ENCODE data around the gene SIGLEC12.

Gene SIGLEC12

DNA sequence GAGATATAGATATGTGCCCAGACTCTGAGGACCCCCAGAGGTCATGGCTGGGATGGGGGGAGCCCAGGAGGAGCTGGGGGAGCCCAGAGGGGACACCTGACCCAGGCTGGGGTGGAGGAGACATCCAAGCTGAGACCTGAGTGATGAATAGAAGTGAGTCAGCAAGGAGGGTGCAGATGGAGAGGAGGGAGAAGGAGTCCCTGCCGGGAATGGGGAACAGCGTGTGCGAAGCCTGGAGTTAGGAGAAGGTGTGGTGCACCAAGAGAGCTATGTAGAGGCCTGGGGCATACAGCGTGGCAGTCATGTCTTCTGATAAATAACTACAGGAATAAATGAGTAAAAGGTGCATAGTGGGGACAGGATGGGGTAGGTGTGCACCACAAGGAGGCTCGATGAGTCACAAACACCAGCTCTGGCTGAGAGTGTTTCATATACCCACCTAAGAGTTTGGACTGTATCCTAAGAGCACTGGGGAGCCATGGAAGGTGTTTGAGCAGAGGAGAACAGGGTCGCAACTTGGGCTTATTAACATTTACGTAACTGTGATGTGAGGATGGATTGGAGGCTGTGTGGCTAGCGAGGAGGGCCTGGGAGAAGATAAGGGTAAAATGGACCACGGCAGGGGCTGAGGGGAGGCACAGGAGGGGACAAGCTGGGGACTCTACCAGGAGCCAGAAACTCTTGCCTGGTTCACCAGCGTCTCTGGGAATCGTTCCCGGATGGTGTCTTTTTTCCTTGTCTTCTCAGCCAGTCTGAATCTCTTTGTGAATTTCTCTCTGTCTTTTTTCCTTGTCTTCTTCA, 21.9 kb downstream of the SIGLEC12 start:
- Histone ChIP-seq H3K36me3 (ENCODE audit: insufficient read depth, low read length) (no peaks in the 10 kb centered on the region), H3K4me3 (no peak overlapping the region), H3K9me3 (ENCODE audit: low read depth, low read length) (no peaks in the 10 kb centered on the region), H3K27ac (no peak overlapping the region), H3K9ac (ENCODE audit: insufficient read length) (no peak overlapping the region)
- TF ChIP-seq EZH2 (IDR thresholded peaks at IDR 0.05) (no peak), FOXP2 (optimal IDR thresholded peaks at IDR 0.05; ENCODE audit: control extremely low read depth, extremely low read length, insufficient read depth) (no peak), POLR2AphosphoS5 (IDR thresholded peaks at IDR 0.05; ENCODE audit: borderline replicate concordance, low read depth, low read length) (no peak)
- DNase-seq (ENCODE audit: low read depth, low spot score), result no peak

- no peak within 1 kb of the TSS for H3K27ac ChIP-seq
- H3K9ac ChIP-seq (ENCODE audit: insufficient read length), result no peak within 1 kb of the TSS
- TF ChIP-seq EZH2 (IDR thresholded peaks at IDR 0.05) (no peak), POLR2AphosphoS5 (IDR thresholded peaks at IDR 0.05; ENCODE audit: borderline replicate concordance, low read depth, low read length) (no peak), FOXP2 (optimal IDR thresholded peaks at IDR 0.05; ENCODE audit: control extremely low read depth, extremely low read length, insufficient read depth) (no peak)
- H3K36me3 ChIP-seq (ENCODE audit: insufficient read depth, low read length), result no peaks in the 10 kb centered on the region
- H3K4me3 ChIP-seq, result no peak within 1 kb of the TSS
- H3K9me3 ChIP-seq (ENCODE audit: low read depth, low read length), result no peaks in the 10 kb centered on the region
- no peak for DNase-seq (ENCODE audit: low read depth, low spot score)
Measured at GRCh38 chr19:51478381-51479234, 23.0 kb downstream of the SIGLEC12 start, which contains the start of gene CEACAM18. CEACAM18 (plus strand) TSS chr19:51478539.

- Histone ChIP-seq H3K4me3 (no peak overlapping the region), H3K27ac (no peak overlapping the region), H3K9ac (ENCODE audit: insufficient read length) (no peak overlapping the region), H3K36me3 (ENCODE audit: insufficient read depth, low read length) (no peaks in the 10 kb centered on the region), H3K9me3 (ENCODE audit: low read depth, low read length) (no peaks in the 10 kb centered on the region)
- no peak for TF ChIP-seq POLR2AphosphoS5 (IDR thresholded peaks at IDR 0.05; ENCODE audit: borderline replicate concordance, low read depth, low read length)
- TF ChIP-seq EZH2 (IDR thresholded peaks at IDR 0.05), result no peak
- TF ChIP-seq FOXP2 (optimal IDR thresholded peaks at IDR 0.05; ENCODE audit: control extremely low read depth, extremely low read length, insufficient read depth), result no peak
- DNase-seq (ENCODE audit: low read depth, low spot score), result no peak
Measured at GRCh38 chr19:51477344-51477743, 24.3 kb downstream of the SIGLEC12 start.

- no peak overlapping the region for H3K27ac ChIP-seq
- no peaks in the 10 kb centered on the region for H3K9me3 ChIP-seq (ENCODE audit: low read depth, low read length)
- no peak overlapping the region for H3K9ac ChIP-seq (ENCODE audit: insufficient read length)
- no peaks in the 10 kb centered on the region for H3K36me3 ChIP-seq (ENCODE audit: insufficient read depth, low read length)
- no peak for DNase-seq (ENCODE audit: low read depth, low spot score)
- TF ChIP-seq EZH2 (IDR thresholded peaks at IDR 0.05) (no peak), FOXP2 (optimal IDR thresholded peaks at IDR 0.05; ENCODE audit: control extremely low read depth, extremely low read length, insufficient read depth) (no peak), POLR2AphosphoS5 (IDR thresholded peaks at IDR 0.05; ENCODE audit: borderline replicate concordance, low read depth, low read length) (no peak)
- no peak overlapping the region for H3K4me3 ChIP-seq
Measured at GRCh38 chr19:51476164-51476563, 25.4 kb downstream of the SIGLEC12 start.

DNA sequence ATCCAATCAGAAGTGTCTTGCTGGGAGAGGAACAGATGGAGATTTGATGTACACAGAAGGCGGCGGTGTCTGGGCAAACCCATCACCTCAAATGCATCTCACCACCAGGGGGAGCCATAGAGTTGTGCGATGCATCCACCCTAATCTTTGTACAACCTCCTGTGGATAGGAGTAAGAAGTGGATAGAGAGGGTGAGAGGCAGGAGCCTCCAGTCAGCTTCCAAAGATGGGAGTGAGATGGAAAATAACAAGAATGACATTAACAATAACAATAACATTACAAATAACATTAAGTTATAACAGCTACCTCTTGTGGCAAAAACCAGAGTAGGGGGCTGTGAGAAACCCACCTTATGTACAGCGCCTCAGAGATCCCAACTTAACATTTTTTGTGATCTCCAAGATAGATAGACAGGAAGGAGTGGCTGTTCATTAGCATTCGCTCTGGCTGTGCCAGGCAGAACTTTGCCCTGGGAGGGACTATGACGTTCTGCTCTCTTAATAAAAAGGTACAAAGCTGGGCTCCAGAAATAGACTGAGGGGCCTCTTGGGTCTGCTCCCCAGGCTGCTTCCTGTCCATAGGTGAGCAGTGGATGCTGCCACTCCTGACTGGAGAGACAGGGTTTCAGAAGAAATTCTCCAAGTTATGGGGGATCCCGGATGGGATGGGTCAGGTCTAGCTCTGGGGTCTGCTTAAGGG, 28.4 kb downstream of the SIGLEC12 start:
- Histone ChIP-seq H3K4me3 (no peak overlapping the region), H3K9me3 (ENCODE audit: low read depth, low read length) (no peaks in the 10 kb centered on the region), H3K27ac (no peak overlapping the region), H3K36me3 (ENCODE audit: insufficient read depth, low read length) (no peaks in the 10 kb centered on the region), H3K9ac (ENCODE audit: insufficient read length) (no peak overlapping the region)
- DNase-seq (ENCODE audit: low read depth, low spot score), result peak; percentile 5
- TF ChIP-seq FOXP2 (optimal IDR thresholded peaks at IDR 0.05; ENCODE audit: control extremely low read depth, extremely low read length, insufficient read depth), result no peak
- TF ChIP-seq POLR2AphosphoS5 (IDR thresholded peaks at IDR 0.05; ENCODE audit: borderline replicate concordance, low read depth, low read length), result no peak

DNA sequence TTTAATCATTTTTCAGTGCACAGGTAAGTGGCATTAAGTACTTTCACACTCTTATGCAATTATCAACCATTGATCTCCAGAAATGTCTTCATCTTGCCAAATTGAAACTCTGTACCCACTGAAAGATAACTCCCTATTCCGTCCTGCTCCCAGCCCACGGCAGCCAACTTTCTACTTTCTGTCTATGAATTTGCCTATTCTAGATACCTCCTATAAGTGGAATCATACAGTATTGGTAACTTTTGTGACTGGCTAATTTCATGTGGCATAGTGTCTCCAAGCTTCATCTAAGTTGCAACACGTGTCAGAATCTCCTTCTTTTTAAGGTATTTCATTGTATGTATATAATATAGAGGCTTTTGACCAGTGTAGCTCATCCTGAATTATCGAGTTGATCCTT, 29.0 kb downstream of the SIGLEC12 start:
- Histone ChIP-seq H3K9me3 (ENCODE audit: low read depth, low read length) (no peaks in the 10 kb centered on the region), H3K9ac (ENCODE audit: insufficient read length) (no peak overlapping the region), H3K27ac (no peak overlapping the region), H3K4me3 (no peak overlapping the region), H3K36me3 (ENCODE audit: insufficient read depth, low read length) (no peaks in the 10 kb centered on the region)
- TF ChIP-seq FOXP2 (optimal IDR thresholded peaks at IDR 0.05; ENCODE audit: control extremely low read depth, extremely low read length, insufficient read depth) (no peak), EZH2 (IDR thresholded peaks at IDR 0.05) (no peak), POLR2AphosphoS5 (IDR thresholded peaks at IDR 0.05; ENCODE audit: borderline replicate concordance, low read depth, low read length) (no peak)
- no peak for DNase-seq (ENCODE audit: low read depth, low spot score)

DNA sequence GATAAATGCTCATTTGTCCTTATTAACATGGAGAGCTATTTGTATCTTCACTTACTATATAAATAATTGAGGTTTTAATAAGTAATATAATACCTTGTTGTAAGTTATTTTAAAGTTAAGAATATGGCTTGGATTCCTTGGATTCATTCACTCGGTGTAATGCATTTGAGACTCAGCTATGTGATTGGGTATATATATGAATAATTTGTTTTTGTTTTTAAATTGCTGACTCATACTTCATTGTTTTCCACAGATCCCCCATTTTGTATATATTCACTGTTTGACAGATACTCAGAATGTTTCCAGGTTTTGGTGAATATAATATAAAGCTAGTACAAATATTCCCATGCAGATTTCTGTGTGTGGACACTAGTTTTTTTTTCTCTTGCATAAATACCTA, 30.1 kb downstream of the SIGLEC12 start:
- TF ChIP-seq EZH2 (IDR thresholded peaks at IDR 0.05) (no peak), FOXP2 (optimal IDR thresholded peaks at IDR 0.05; ENCODE audit: control extremely low read depth, extremely low read length, insufficient read depth) (no peak), POLR2AphosphoS5 (IDR thresholded peaks at IDR 0.05; ENCODE audit: borderline replicate concordance, low read depth, low read length) (no peak)
- no peak overlapping the region for H3K9ac ChIP-seq (ENCODE audit: insufficient read length)
- no peak for DNase-seq (ENCODE audit: low read depth, low spot score)
- no peak overlapping the region for H3K27ac ChIP-seq
- no peaks in the 10 kb centered on the region for H3K36me3 ChIP-seq (ENCODE audit: insufficient read depth, low read length)
- H3K9me3 ChIP-seq (ENCODE audit: low read depth, low read length), result no peaks in the 10 kb centered on the region
- no peak overlapping the region for H3K4me3 ChIP-seq

DNA sequence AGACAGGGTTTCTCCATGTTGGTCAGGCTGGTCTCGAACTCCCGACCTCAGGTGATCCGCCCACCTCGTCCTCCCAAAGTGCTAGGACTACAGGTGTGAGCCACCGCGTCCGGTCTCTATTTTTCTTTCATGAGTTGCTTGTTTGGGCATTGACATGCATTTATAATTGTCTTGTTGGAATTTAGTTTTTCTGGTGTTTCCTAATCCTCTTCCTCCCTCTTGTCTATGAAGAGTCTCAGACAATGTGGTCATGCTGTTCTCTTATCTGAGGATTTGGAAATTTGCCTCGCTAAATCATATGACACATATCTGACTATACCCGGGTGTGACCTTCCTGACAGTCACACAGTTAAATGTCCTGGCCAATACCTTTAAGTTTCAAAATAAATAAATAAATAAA, 30.6 kb downstream of the SIGLEC12 start:
- Histone ChIP-seq H3K27ac (no peak overlapping the region), H3K9ac (ENCODE audit: insufficient read length) (no peak overlapping the region), H3K4me3 (no peak overlapping the region), H3K36me3 (ENCODE audit: insufficient read depth, low read length) (no peaks in the 10 kb centered on the region), H3K9me3 (ENCODE audit: low read depth, low read length) (no peaks in the 10 kb centered on the region)
- TF ChIP-seq EZH2 (IDR thresholded peaks at IDR 0.05) (no peak), POLR2AphosphoS5 (IDR thresholded peaks at IDR 0.05; ENCODE audit: borderline replicate concordance, low read depth, low read length) (no peak), FOXP2 (optimal IDR thresholded peaks at IDR 0.05; ENCODE audit: control extremely low read depth, extremely low read length, insufficient read depth) (no peak)
- DNase-seq (ENCODE audit: low read depth, low spot score), result no peak

Measured in SK-N-MC (cell line).